GM18519 (cell line): ENCODE measurements around the gene EID3.
"Not testable (repeated sequence)": the region's sequence is repeated elsewhere in the genome, so short reads cannot be mapped to it uniquely, and the experiment has no call there.

Experiments used
- ATAC-seq: cut with Tn5 transposase; IDR thresholded peaks from one replicate; pipeline ENCODE4 v1.9.1; 2021; ENCODE audit warnings: mild to moderate bottlenecking, moderate library complexity; ENCODE audit not compliant: unreplicated experiment, low FRiP score

Gene EID3

GRCh38 chr12:104310751-104311633 lies 7.5 kb downstream of the EID3 start:
- no peak for ATAC-seq

DNA sequence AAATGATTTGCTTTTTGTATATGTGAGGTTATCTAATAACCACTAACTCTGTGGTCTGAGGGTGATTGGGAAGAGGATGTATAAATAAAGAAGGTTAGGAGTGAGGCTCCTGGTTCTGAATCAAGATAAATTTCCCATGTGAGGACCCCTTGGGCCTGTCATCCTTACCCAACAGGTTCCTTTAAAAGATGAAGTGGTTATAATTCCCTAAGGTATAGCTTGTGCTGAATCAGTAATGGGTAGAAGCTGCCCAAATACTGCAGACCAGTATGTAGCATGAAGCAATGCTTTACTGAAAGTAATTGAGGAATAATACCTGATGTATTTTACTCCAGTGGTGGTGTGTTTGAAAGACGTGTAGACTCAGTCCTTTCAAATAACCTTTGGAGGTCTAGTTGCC lies 8.7 kb downstream of the EID3 start:
- no peak for ATAC-seq

DNA sequence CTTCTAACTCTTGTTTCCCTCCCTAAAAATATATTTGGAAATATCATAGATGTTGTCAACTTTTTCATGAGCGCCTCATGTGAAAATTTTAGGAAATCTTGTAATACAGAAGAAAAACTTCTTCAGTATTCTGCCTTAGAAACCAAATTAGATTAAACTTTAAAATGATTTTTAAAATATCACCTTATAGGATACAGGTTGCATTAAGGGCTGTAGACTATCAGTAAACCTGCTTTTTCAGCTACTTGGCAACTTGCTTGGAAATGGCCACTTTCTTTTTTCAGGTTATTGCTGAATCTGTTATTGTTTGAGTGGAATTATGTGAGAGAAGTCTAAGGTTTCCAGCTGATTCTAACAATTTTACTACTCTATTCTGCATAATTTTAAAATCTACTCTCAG lies 9.1 kb downstream of the EID3 start:
- no peak for ATAC-seq

GRCh38 chr12:104313568-104314241 lies 10.2 kb downstream of the EID3 start:
- ATAC-seq, result no peak

DNA sequence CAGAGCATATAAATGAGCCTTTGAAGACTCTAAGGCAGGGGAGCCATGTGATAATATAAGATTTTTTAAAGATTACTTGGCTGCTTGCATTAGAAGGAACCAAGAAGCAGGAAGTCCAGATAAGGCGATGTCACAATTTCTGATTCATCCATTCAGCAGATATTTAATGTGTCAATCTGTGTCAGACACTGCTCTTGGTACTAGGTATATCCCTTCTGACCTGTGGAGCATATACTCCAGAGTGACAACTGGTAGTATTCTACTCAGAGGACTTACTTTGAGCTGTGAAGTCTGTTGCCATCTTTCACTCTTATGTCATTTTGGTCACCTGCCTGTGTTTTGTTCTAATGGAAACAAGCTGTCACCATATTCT lies 10.7 kb downstream of the EID3 start:
- ATAC-seq, result no peak

GRCh38 chr12:104315326-104316224 lies 12.0 kb downstream of the EID3 start:
- no peak for ATAC-seq

DNA sequence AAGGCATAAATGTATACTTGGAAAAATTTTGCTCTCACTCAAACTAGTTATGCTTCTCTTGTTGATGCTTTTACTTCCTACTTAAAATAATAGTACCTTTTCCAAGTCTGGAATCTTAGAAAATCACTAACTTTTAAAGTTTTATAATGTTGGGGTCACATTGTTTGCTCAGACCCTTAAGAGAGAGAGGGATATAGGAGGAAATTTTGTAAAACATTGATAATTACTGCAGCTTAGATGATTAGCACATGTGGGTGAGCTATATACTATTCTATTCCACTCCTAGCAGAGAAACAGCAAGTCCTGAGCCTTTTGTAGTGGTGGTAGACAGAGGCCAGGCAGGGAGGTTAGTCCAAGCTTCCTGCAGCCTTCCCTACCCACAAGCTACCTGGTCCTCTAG lies 13.4 kb downstream of the EID3 start:
- ATAC-seq, result no peak

- ATAC-seq, result no peak
Observed at GRCh38 chr12:104317538-104318210, 14.1 kb downstream of the EID3 start.

DNA sequence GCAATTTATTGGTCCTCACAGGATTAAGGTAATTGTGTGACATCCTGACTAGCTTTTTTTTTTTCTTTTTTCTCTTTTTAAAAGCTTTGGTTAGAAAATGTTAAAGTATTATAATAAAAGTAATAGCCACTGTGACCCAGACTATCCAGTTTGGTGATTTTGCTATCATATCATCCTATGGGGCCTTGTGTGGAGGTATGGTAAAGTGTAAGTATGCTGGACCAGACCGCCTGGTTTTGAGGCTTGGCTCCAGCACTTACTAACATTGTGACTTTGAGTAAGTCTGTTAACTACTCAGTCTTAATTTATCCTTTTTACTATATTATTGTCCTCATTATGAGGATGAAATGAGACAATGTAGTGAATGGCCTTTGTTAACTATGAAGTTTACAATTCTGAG lies 15.5 kb downstream of the EID3 start:
- no peak for ATAC-seq

DNA sequence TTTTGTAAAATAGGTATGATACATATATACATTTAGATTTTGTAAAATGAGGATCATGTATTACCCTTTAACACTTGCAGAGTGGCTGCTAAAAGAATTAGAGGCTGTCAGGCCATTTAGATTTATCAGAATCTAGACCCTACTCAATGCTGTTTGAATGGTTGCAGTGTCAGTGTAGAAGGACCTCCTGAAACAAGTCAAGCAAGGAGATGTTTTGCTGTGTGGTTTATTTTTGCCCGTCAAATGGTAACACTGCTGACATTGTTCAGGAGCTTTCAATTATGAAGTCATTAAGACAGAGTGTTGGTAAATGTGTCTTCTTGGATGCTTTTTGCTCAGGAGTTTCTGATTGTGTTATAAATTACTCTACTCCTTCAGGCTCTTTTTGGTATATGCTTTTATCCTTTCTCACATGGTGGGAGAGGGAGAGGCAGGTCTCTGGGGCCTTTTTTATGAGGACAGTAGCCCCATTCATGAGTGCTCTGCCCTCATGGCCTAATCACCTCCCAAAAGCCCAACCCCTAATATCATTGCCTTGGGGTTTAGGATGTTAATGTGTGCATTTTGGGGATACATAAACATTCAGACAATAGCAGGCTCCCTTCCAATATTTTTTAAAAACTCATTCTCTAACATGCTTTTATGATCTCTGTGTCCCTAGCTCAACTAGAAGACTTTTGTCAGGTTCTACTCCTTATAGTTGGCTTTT lies 16.5 kb downstream of the EID3 start:
- no peak for ATAC-seq

GRCh38 chr12:104320627-104321024 lies 17.1 kb downstream of the EID3 start:
- no peak for ATAC-seq

DNA sequence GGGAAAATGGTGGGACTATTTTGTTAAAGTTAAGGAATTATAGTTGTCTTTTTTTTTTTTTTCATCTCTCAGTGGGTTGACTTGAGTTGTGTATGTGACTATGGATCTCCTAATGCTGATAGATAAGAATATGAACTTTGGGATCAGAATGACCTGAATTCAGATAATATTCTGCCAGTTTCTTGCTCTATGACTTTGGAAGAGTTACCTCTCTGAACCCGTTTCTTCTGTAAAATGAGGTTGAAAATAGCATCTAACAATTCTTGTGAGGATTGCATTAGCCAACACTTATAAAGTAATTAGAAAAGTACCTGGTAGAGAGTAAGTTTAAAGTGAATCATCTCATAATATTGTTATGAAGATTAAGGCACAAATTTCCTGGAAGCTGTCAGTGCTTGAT lies 18.4 kb downstream of the EID3 start:
- ATAC-seq, result no peak

DNA sequence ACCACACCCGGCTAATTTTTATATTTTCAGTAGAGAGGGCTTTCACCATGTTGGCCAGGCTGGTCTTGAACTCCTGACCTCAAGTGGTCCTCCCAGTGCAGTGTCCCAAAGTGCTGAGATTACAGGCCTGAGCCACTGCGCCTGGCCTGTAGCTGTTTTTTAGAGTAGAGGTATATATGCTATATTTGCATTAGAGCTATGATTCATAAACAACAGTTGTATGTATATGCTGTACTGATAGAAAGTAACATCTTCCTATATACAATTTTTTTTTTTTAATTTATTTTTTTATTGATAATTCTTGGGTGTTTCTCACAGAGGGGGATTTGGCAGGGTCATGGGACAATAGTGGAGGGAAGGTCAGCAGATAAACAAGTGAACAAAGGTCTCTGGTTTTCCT lies 19.0 kb downstream of the EID3 start:
- not testable (repeated sequence) for ATAC-seq

DNA sequence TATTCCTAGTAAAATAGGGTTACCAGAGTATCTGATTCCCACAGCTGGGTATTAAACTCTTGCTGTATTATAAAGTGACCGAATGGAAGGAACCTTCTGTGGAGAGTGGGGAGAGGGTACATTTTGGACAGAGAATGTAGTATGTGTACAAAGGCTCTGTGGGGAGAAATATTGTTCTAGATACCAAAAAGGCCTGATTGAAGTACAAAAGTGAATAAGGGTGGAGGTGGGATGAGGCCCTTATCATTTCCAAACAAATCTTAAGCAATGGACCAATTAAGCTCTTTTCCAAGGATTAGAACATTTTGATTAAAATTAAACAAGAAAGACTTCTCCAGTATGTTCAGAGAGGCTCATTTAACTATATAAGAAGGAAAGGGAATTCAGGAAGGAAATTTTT lies 20.4 kb downstream of the EID3 start:
- no peak for ATAC-seq

DNA sequence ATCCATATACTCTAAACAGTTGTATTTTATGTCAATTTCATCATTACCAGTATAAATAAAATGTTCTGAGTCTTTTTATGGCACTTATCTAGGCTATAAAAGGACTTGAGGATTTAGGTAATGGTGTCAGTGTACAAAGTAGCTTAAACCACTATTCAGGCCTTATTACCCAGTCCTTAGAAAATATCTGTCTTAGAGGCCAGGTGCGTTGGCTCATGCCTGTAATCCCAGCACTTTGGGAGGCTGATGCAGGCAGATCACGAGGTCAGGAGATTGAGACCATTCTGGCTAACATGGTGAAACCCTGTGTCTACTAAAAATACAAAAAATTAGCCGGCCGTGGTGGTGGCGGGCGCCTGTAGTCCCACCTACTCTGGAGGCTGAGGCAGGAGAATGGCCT lies 24.7 kb downstream of the EID3 start:
- not testable (repeated sequence) for ATAC-seq

DNA sequence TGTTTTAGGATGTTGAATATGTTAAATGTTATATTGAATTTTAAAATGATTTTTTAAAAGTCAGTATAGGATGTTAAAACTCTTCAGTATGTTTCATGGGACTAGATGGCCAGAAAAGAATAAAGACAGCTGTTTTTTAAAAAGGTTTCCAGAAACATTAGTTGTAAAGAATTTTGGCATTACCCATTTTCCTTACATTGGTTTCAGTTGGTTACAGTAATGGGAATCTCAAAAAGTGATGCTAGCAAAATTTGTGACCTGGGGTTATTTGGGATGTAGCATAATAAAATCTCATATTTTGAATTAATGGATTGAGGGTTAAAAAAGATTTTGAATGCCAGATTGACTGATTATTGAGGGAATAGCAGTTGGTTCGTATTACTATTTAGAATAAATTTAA lies 25.3 kb downstream of the EID3 start:
- ATAC-seq, result no peak

DNA sequence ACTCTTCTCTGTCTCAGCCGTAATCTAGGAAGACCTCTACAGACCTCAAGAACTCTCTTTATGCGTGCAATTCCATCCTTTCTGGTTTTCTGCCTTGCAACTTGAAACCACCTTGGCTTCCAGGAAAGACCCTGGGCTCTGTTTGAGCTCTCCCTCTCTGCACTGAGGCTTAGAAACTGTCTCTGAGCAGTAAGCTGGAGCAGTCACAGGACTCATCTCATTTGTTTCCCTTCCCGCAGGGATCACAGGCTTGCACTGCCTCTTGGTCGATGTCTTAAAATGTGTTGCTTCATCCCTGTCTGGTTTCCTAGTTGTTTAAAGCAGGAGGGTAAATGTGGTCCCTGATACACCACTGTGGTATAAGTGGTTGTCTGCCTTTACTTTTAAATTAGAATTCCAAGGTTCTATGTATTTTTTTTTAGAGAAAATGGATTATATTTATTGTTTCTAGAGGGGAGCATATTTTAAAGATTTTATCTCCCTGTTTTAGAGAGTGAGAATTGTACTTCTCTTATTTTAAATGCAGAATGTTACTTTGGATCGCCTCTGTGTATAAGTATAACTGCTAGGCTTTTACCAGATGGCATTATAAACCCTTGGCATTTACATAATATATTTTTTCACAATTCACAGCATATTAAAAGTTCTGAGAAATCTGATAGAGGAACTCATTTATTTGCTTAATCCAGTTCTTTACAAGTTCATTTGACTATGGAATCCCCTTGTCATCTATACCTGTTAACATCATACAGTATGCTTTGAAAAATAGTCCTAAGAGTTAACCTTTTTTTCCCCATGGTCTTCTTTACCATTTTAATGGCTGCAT lies 26.4 kb downstream of the EID3 start:
- no peak for ATAC-seq

- no peak for ATAC-seq
Observed at GRCh38 chr12:104331376-104331775, 27.8 kb downstream of the EID3 start.

DNA sequence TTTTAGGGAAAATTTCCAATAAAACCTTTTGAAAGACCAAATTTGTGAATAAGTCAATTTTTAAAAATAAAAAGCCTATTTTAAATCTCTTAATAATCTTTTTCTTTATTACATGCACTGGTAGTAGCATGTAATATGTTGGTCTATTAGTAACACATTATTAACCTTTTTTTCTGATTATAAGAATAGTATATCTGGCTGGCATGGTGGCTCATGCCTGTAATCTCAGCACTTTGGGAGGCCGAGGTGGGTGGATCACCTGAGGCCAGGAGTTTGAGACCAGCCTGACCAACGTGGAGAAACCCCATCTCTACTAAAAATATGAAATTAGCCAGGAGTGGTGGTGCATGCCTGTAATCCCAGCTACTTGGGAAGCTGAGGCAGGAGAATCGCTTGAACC lies 28.7 kb downstream of the EID3 start:
- not testable (repeated sequence) for ATAC-seq
